Fibroblast of skin of left biceps (primary cell): ENCODE measurements around the gene ELMO2.

Source experiments
- DNase-seq, 2 experiments: peaks; one replicate each; pipeline ENCODE4 v3.0.0-alpha.2; 2013; ENCODE audit warnings: low read depth in 2 of 2

ELMO2 gene

DNA sequence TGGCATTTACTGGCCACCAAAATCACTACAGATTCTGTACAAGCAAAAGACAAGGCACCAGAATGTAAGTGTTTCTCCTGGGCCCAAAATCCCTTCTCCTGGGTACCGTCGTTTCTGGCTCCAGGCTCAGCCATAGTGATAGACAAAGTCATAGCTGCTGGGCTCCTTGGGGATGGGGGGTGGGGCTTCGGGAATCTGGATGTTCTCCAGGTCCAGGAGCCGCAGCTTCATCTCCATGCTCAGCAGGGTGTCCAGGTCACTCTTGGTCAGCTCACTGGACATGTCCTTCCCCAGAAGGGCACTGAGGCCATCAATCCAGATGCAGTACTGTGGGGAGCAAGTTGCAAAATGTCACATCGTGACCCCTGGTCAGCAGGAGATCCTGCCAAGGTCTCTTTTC lies 39.2 kb downstream of the ELMO2 start:
- DNase-seq, result no peak

DNA sequence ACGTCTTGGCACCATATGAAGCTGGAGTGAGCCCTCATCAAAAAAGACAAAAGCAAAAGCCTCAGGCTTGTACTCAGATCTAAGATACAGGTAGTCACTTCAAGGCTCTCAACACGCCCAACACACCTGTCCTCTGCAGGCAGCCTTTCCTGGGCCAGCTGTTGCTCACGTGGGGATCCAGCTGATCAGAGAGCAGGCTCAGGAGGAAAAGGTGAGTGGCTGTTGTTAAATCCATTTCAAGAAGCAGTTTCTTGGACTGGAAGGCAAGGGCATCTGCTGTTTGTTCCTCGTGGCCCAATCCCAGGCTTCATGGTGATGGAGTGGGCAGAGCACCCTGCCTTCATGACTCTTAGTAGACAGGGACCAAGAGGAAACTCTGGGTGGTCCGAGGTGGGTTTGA lies 39.6 kb downstream of the ELMO2 start:
- no peak for DNase-seq

DNA sequence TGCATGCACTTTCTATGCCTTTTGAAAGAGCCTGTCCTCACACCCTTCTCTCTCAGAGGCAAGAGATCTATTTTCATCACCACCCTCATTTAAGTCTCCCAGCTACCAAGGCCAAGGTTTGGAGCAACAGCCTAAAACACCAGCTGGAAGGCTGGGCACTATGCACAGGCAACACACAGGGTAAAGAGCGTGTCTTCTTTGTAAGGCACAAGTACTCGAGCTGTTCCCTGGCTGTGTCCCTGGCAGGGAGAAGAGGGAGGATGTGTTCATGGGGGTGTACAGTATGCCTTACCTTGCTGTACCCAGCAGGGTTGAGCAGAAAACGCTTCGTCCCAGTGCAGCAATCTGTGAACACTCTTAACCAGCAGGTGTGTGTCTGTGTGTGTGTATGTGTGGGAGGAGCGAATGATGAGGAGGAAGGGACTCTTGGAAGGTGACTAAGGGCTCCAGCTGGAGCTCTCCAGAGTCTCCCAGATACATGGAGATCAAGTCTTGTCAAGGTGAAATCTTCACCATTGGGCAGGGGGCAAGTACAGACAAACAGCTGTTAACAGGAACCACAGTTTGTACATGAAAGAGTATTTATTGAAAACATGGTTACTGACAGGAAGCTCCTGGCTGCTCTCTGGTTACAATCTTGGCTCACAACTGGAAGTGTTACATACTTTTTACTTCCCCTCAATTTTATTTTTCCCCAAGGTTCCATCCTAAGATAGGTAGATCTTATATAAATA lies 40.8 kb downstream of the ELMO2 start:
- no peak for DNase-seq

- DNase-seq, result no peak
Observed at GRCh38 chr20:46364670-46365486, 41.5 kb downstream of the ELMO2 start.

DNA sequence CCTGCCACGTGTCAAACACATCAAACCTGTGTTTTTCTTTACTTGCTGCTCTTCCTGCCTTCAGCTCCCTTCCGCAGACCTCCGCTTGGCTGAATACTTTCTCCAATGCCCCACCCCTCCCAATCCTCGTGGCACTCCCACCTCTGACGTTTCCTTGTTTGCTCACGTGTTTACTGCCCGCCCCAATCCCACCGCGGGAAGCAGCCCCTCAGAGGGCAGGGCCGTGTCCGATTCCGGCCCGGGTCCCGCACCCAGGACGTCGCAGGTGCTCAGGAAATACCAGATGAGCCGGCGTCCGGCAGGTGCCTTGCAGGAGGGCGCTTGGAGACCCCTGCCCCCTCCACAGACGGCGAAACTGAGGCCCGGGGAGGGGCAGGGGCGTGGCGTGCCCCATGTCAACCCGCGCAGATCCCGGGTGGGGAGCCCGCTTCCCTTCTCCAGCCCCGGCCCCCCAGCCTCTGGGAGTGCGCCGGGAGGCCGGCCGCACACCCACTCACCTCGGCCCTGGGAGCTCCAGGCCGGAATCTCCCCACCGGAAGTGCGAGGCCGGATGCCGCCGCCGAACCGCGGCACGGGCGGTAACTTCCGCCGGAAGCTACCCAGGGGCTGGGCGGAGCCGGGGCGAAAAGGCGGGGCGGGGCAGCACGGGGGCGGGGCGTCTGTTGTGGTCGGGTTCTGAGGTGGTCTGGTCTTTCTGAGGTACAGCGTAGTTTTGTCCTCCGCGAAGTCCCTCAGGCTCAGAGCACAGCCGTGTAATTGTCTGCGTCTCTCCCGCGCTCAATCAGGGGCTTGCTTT lies 42.3 kb downstream of the ELMO2 start:
- peak; percentile 45 to 56 for DNase-seq

DNA sequence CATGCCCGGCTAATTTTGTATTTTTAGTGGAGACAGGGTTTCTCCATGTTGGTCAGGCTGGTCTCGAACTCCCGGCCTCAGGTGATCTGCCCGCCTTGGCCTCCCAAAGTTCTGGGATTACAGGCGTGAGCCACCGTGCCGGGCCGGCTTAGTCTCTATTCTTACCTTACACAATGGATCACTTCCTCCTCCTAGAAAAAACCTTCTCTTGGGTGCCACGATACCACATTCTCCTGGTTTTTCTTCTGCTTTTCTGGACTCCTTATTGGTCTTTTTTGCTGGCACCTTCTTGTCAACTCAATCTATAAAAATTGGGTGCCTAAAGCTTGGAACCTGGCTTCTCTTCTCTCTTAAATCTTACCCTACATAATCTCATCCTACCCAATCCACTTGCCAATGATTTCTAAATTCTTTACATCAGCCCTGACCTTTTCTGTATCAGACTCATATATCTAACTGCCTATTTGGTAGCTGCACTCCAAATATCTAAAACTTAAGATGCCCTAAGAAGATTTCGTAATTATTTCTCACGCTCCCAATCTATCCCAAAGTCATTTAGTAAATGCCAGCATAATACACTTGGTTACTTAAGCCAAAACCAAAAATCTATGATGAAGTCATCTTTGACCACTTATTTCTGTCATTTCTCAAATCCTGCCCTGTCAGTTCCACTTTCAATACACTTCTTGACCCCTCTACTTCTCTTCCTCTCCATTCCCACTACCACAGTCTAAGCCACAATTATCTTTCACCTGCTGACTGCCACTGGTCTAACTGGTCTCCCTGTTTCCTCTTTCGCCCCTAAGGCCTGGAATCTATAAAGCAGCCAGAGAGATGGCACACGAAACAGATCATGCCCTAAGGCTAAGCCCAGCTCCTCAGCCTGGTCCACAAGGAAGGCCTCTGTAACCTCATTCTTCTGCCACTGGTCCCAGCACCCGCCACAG lies 43.2 kb downstream of the ELMO2 start:
- DNase-seq, result no peak

GRCh38 chr20:46361811-46362210 lies 44.6 kb downstream of the ELMO2 start:
- DNase-seq, result no peak

GRCh38 chr20:46361381-46361780 lies 45.0 kb downstream of the ELMO2 start:
- DNase-seq, result no peak

DNA sequence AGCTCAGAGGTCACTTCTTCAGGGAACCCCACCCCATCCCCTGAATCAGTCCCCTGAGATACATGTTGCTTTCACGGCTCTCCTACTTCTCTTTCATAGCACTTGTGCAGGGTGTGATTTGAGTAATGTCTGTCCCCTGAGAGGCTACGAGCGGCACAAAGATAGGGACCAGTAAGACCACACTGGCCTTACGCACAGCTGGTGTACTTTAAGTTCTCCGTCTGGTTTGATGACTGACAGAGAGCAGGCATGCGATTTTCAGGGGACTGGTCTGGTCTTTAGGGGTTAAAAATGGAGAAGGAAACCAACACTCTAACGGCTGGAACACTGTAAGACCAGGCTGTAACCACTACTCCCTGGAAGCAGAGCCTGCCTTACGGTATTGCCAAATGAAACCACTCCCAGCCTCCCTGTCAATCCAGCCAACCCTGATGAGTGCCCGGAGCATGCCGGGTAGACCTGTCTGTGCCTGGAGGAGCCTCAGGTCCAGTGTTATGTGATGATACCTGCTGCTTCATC lies 47.1 kb downstream of the ELMO2 start:
- DNase-seq, result no peak

GRCh38 chr20:46358346-46359058 lies 47.9 kb downstream of the ELMO2 start:
- DNase-seq, result no peak

- no peak for DNase-seq
Observed at GRCh38 chr20:46357030-46357514, 49.3 kb downstream of the ELMO2 start.

GRCh38 chr20:46356195-46357029 lies 50.0 kb downstream of the ELMO2 start:
- no peak for DNase-seq

- DNase-seq, result no peak
Observed at GRCh38 chr20:46355778-46356177, 50.6 kb downstream of the ELMO2 start.

GRCh38 chr20:46354920-46355654 lies 51.3 kb downstream of the ELMO2 start:
- no peak for DNase-seq

- DNase-seq, result no peak
Observed at GRCh38 chr20:46354207-46354555, 52.2 kb downstream of the ELMO2 start.

GRCh38 chr20:46353500-46354206 lies 52.8 kb downstream of the ELMO2 start:
- DNase-seq, result no peak

DNA sequence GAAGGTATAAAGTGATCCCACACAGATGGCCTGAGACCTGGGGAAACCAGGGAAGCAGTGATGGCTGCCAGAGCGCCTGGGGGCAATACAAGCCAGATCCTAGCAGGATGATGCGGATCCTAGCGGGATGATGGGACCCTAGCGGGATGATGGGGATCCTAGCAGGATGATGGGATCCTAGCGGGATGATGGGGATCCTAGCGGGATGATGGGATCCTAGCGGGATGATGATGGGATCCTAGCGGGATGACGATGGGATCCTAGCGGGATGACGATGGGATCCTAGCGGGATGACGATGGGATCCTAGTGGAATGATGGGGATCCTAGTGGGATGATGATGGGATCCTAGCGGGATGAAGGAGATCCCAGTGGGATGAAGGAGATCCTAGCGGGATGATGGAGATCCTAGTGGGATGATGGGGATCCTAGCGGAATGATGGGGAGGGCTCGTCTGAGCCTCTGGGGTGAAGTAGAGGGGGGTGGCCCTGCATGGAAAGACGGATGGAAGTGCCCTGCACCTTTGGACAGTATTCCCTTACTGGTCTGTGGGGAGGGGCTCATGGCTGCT lies 54.0 kb downstream of the ELMO2 start:
- DNase-seq, result no peak
